ENCODE results near the gene SMARCD2. TPM values are rescaled to one million over a fixed set of nuclear protein-coding genes. Genes with fewer than 3 reads are reported as not detected.

The SMARCD2 gene
- total RNA-seq, 1 experiment from 2014 or later, result 98.7 TPM

DNA sequence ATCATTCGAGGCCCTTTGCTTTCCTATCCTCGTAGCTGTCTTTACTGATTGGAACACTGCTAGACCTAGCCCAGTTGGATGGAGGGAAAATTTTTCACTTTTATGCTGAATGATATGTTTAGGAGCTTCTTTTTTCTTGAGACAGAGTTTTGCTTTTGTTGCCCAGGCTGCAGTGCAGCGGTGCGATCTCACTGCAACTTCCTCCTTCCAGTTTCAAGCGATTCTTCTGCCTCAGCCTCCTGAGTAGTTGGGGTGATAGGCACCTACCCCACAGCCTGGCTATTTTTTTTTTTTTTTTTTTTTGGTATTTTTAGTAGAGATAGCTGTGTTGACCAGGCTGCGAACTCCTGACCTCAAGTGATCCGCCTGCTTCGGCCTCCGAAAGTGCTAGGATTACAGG lies 32.5 kb downstream of the SMARCD2 start:
- Histone ChIP-seq H3K36me3 (ENCODE audit: low read depth) (peaks cover 59% of the 10 kb centered on the region), H3K9me3 (ENCODE audit: insufficient read depth, low read depth) (no peaks in the 10 kb centered on the region), H2AFZ (no peak overlapping the region), H3K79me2 (ENCODE audit: low read depth) (peaks cover 4% of the 10 kb centered on the region; the same call in 1 of the 2 replicates), H3K27ac (no peak overlapping the region), H4K20me1 (ENCODE audit: insufficient read depth) (peaks cover 16% of the 10 kb centered on the region), H3K9me2 (ENCODE audit: insufficient read depth) (no peaks in the 10 kb centered on the region), H3K4me3 (no peak overlapping the region), H3F3A (ENCODE audit: insufficient read depth, low read depth) (peaks cover 31% of the 10 kb centered on the region), H3K27me3 (ENCODE audit: insufficient read depth, low read depth) (no peaks in the 10 kb centered on the region), H3K4me2 (no peak overlapping the region), H3K4me1 (replicated peaks; ENCODE audit: insufficient read depth) (no peaks in the 10 kb centered on the region)
- no TSS peak for BruUV-seq (replicated peaks)
- no peak for DNase-seq
- intact Hi-C loops (cut with micrococcal nuclease; ENCODE audit: unreplicated experiment), result no loop called here
- TF ChIP-seq, protein P1, sequence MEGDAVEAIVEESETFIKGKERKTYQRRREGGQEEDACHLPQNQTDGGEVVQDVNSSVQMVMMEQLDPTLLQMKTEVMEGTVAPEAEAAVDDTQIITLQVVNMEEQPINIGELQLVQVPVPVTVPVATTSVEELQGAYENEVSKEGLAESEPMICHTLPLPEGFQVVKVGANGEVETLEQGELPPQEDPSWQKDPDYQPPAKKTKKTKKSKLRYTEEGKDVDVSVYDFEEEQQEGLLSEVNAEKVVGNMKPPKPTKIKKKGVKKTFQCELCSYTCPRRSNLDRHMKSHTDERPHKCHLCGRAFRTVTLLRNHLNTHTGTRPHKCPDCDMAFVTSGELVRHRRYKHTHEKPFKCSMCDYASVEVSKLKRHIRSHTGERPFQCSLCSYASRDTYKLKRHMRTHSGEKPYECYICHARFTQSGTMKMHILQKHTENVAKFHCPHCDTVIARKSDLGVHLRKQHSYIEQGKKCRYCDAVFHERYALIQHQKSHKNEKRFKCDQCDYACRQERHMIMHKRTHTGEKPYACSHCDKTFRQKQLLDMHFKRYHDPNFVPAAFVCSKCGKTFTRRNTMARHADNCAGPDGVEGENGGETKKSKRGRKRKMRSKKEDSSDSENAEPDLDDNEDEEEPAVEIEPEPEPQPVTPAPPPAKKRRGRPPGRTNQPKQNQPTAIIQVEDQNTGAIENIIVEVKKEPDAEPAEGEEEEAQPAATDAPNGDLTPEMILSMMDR (conservative IDR thresholded peaks at IDR 0.05), result no peak
- no peak for TF ChIP-seq EZH2 (IDR thresholded peaks at IDR 0.05; ENCODE audit: low read depth)
- ChIA-PET CTCF (interaction anchor here (0.6 to 0.7 kb wide), 2 partner anchors 33 to 198 kb away, joined by 5 to 6 read pairs; no protein-coding TSS in a partner anchor), POLR2A (ENCODE audit: unreplicated experiment) (interaction anchor here (0.6 kb wide), 1 partner anchor 1223 kb away, joined by 4 read pairs; no protein-coding TSS in a partner anchor)

DNA sequence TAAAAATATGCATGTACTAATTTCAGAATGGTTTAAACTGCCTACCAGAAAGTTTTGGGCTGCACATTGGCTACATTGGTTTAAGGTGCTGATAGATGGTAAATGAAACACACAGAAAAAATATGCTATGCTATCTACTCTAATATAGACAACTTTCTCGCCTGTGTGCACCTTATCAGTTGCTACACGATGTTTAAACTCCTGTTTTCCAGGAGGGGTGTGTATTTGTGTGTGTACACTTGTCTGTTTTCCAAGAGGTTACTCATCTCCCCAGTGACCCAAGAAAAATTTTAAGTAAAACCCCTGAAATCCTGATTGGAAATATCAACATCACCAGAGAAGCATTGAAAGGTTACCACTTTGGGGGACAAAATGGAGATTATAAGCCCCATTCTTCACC lies 36.9 kb downstream of the SMARCD2 start:
- H3K9me2 ChIP-seq (ENCODE audit: insufficient read depth), result no peaks in the 10 kb centered on the region
- no TSS peak for BruUV-seq (replicated peaks)
- peaks cover 14% of the 10 kb centered on the region for H4K20me1 ChIP-seq (ENCODE audit: insufficient read depth)
- no peaks in the 10 kb centered on the region for H3K9me3 ChIP-seq (ENCODE audit: insufficient read depth, low read depth)
- TF ChIP-seq, protein P1 (conservative IDR thresholded peaks at IDR 0.05), result no peak
- TF ChIP-seq EZH2 (IDR thresholded peaks at IDR 0.05; ENCODE audit: low read depth), result no peak
- no peak overlapping the region for H3K4me2 ChIP-seq
- peaks cover 16% of the 10 kb centered on the region; the same call in 1 of the 2 replicates for H3K79me2 ChIP-seq (ENCODE audit: low read depth)
- H3K4me3 ChIP-seq, result no peak overlapping the region
- POLR2A ChIA-PET (ENCODE audit: unreplicated experiment), result no interaction called here
- H3K27ac ChIP-seq, result no peak overlapping the region
- peaks cover 15% of the 10 kb centered on the region for H3F3A ChIP-seq (ENCODE audit: insufficient read depth, low read depth)
- peaks cover 60% of the 10 kb centered on the region for H3K36me3 ChIP-seq (ENCODE audit: low read depth)
- no peaks in the 10 kb centered on the region for H3K4me1 ChIP-seq (replicated peaks; ENCODE audit: insufficient read depth)
- intact Hi-C loops (cut with micrococcal nuclease; ENCODE audit: unreplicated experiment), result no loop called here
- no peaks in the 10 kb centered on the region for H3K27me3 ChIP-seq (ENCODE audit: insufficient read depth, low read depth)
- DNase-seq, result no peak
- H2AFZ ChIP-seq, result no peak overlapping the region
- CTCF ChIA-PET, result no interaction called here

DNA sequence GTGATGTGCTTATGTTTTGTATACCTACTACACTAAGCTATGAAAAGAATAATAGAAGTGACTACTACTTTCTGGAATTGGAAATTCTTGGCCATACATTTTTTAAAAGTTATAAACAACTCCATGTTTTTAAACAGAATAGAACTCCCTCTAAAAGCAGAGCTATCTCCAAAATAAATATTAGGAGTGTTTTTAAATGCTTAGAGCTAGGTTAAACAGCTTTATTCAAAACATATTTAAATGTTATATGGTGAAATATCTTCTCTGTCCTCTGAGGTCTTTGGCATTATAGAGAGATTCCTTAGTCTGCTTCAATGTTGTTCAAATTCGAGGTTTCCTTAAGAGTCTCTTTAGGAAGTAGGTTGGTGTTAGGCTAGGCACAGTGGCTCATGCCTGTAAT lies 38.2 kb downstream of the SMARCD2 start:
- H3K9me2 ChIP-seq (ENCODE audit: insufficient read depth), result no peaks in the 10 kb centered on the region
- BruUV-seq (replicated peaks), result no TSS peak
- TF ChIP-seq EZH2 (IDR thresholded peaks at IDR 0.05; ENCODE audit: low read depth), result no peak
- TF ChIP-seq, protein P1 (conservative IDR thresholded peaks at IDR 0.05), result no peak
- H3K27me3 ChIP-seq (ENCODE audit: insufficient read depth, low read depth), result no peaks in the 10 kb centered on the region
- H3K4me2 ChIP-seq, result no peak overlapping the region
- no peak overlapping the region for H3K4me3 ChIP-seq
- ChIA-PET CTCF (interaction anchor here (0.5 kb wide), 1 partner anchor 171 kb away, joined by 5 read pairs; no protein-coding TSS in a partner anchor), POLR2A (ENCODE audit: unreplicated experiment) (interaction anchor here (0.6 kb wide), 1 partner anchor 14 kb away, joined by 3 read pairs; no protein-coding TSS in a partner anchor)
- H3K9me3 ChIP-seq (ENCODE audit: insufficient read depth, low read depth), result no peaks in the 10 kb centered on the region
- H3F3A ChIP-seq (ENCODE audit: insufficient read depth, low read depth), result peaks cover 15% of the 10 kb centered on the region
- no peak overlapping the region for H2AFZ ChIP-seq
- H3K27ac ChIP-seq, result no peak overlapping the region
- no peaks in the 10 kb centered on the region for H3K4me1 ChIP-seq (replicated peaks; ENCODE audit: insufficient read depth)
- peaks cover 69% of the 10 kb centered on the region for H3K36me3 ChIP-seq (ENCODE audit: low read depth)
- H4K20me1 ChIP-seq (ENCODE audit: insufficient read depth), result peaks cover 14% of the 10 kb centered on the region
- intact Hi-C loops (cut with micrococcal nuclease; ENCODE audit: unreplicated experiment), result no loop called here
- DNase-seq, result no peak
- peaks cover 25% of the 10 kb centered on the region; the same call in 1 of the 2 replicates for H3K79me2 ChIP-seq (ENCODE audit: low read depth)
